ENCODE results near the gene FANCI.

FANCI gene

DNA sequence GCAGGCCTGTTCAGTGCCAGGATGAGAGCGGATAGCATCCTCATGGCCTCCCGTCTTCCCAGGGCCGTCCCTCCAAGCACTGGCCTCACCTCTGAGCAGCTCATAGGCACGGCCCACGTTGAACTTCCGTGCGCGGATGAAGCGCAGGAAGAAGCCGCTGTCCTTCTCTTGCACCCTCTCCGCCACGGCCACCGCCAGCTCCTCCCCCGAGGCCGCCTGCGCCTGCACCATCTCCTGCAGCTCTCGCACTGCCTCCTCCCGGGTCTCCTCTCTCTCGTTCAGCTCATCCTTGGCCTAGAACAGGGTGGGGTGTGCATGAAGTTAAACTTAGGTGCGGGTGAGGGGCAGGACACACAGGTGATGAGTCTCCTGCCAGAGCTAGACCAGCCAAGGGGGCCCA lies 26.7 kb upstream of the FANCI start:
- no peak for DNase-seq (ENCODE audit: low read depth)
- no peak for TF ChIP-seq CTCF (IDR thresholded peaks at IDR 0.05; ENCODE audit: control insufficient read depth, insufficient read depth, low read depth, low read length, missing control alignments)
- H3K4me3 ChIP-seq (ENCODE audit: control insufficient read depth, low read depth, low read length), result no peak overlapping the region

- no peak overlapping the region for H3K4me3 ChIP-seq (ENCODE audit: control insufficient read depth, low read depth, low read length)
- no peak for TF ChIP-seq CTCF (IDR thresholded peaks at IDR 0.05; ENCODE audit: control insufficient read depth, insufficient read depth, low read depth, low read length, missing control alignments)
- no peak for DNase-seq (ENCODE audit: low read depth)
These were observed 25.9 kb upstream of the FANCI start for GRCh38 chr15:89217686-89218376.

DNA sequence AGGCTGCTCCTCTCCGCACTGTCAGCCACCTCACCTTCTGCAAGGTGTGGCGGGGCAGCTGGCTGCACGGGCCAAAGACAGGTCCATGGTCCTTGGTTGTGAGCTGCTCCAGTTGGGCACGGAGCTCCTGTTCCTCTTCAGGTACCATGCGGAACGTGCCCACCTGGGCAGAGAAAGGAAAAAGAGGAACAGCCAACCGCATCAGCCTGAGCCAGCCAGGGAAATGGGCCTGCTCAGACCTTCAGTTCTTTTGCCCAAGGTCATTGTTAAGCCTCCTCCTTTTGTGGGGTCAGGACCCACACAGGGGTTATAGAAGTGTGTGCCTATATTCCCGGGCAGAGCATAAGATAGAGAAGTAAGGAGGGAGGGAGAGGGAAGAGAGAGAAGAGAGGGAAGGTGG lies 25.2 kb upstream of the FANCI start:
- TF ChIP-seq CTCF (IDR thresholded peaks at IDR 0.05; ENCODE audit: control insufficient read depth, insufficient read depth, low read depth, low read length, missing control alignments), result no peak
- no peak for DNase-seq (ENCODE audit: low read depth)
- H3K4me3 ChIP-seq (ENCODE audit: control insufficient read depth, low read depth, low read length), result no peak overlapping the region

- DNase-seq (ENCODE audit: low read depth), result no peak
- no peak for TF ChIP-seq CTCF (IDR thresholded peaks at IDR 0.05; ENCODE audit: control insufficient read depth, insufficient read depth, low read depth, low read length, missing control alignments)
- H3K4me3 ChIP-seq (ENCODE audit: control insufficient read depth, low read depth, low read length), result no peak within 1 kb of the TSS
These were observed 22.2 kb upstream of the FANCI start, which contains the start of gene RLBP1 for GRCh38 chr15:89221543-89221942. Gene RLBP1, minus strand, starts transcription at chr15:89221579. Its CDS starts 2,604 bp downstream, at chr15:89218975.

GRCh38 chr15:89225588-89225987 lies 18.2 kb upstream of the FANCI start:
- no peak for DNase-seq (ENCODE audit: low read depth)
- H3K4me3 ChIP-seq (ENCODE audit: control insufficient read depth, low read depth, low read length), result no peak overlapping the region
- TF ChIP-seq CTCF (IDR thresholded peaks at IDR 0.05; ENCODE audit: control insufficient read depth, insufficient read depth, low read depth, low read length, missing control alignments), result no peak

GRCh38 chr15:89226359-89227221 lies 17.2 kb upstream of the FANCI start:
- no peak for TF ChIP-seq CTCF (IDR thresholded peaks at IDR 0.05; ENCODE audit: control insufficient read depth, insufficient read depth, low read depth, low read length, missing control alignments)
- no peak for DNase-seq (ENCODE audit: low read depth)
- H3K4me3 ChIP-seq (ENCODE audit: control insufficient read depth, low read depth, low read length), result no peak overlapping the region
